ENCODE results near the gene KRIT1.
A peak's percentile ranks its signal among the peaks of the same experiment; 100 is the strongest.
"Not testable (repeated sequence)": the region's sequence is repeated elsewhere in the genome, so short reads cannot be mapped to it uniquely, and the experiment has no call there.

The KRIT1 gene

DNA sequence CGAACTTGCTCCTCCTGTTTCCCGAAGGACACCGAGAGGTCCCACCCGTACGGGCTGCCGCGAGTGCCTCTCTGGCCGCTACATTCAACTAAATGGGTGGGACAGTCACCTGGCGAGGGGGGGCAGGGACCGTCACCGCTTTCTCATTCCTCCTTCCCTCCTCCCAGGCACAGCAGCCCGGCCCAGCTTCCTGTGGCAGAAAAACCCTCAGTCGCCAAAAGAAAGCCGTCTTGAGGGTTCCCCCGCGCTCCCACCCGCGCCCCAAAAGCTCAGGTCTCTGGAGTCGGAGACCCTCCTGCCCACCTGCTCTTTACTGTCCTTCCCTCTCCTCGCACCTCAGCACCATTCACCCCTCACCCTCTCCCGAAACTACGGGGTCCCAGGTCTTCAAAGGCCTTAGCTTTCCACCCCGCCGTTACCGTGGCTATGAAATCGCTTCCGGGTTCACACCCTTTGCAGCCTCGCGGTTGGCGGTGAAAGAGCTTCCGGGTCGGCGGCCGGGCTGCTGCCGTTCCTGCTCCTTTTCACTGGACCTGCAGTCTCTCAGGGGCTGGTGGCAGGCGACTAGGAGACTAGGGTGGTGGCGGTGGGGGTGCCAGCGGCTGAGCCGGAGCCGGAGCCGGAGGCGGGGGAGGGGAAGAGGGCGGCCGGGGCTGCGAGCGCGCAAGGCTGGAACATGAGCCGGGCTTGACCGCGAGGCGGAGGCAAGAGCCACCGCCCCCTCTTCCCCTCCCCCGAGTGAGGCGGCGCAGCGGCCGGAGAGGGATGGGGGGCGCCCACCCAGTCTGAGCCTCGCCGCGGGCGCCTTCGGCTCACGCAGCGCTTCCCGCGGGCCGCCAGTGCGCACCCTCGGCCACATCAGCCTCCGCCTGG, at the start of gene KRIT1, which contains the start of gene ANKIB1:
TSS of gene KRIT1 (minus strand) at position 428 of the 873 bp plus-strand sequence. CDS start 3,779 bp downstream, outside the sequence.
TSS of gene ANKIB1 (plus strand) at position 488 of the 873 bp plus-strand sequence. CDS start 49,005 bp downstream, outside the sequence.
- peak; percentile 92 for DNase-seq

- DNase-seq = no peak
These were observed 49.7 kb upstream of the KRIT1 start for GRCh38 chr7:92295391-92295790.

DNA sequence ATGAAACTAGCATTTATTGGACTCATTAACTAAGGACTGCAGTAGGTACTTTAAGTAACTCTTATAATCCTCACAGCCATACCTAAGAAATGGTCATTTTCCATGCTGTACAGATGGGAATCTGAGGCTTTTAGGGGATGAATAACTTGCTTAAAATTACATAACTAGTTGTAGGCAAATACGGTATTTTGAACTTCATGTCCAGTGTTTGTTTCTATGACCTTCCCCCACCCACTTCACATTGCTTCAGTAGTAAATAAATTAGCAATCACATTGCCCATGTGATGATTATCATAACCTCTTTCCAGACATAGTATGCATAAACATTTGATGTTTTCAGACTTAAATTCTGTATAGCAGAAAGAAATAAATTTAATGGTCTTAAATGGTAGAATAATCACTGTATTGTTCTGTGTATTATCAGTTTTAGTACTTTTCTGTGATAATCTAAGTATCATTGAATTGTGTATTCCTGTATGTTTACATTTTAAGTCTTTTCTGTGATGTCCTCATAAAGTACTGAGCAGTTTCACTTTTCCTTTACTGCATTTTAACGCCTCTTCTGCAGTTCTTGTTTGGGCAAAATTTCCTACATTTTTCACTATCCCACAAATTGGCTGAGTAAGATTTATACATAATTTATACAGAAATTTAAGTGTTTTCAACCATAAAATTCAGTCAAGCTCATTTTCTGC, 48.3 kb upstream of the KRIT1 start:
- DNase-seq = no peak

DNA sequence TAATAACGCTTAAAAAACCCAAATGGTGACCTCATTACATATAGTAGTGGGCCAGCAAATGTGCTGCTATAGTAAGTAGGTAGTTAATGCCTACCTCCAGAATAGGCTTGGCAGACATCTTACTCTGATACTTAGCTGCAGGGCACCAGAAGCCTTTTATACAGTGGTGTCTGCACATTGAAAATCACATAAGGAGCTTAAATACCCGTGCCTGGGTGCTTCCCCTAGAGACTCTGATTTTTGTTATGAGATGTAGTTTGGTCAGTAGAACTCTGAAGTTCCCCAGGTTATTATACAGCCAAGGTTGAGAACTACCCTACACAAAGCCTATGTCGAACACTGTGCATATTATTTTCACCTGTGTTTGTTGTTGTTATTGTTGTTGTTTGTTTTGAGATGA, 47.3 kb upstream of the KRIT1 start:
- DNase-seq = no peak

DNA sequence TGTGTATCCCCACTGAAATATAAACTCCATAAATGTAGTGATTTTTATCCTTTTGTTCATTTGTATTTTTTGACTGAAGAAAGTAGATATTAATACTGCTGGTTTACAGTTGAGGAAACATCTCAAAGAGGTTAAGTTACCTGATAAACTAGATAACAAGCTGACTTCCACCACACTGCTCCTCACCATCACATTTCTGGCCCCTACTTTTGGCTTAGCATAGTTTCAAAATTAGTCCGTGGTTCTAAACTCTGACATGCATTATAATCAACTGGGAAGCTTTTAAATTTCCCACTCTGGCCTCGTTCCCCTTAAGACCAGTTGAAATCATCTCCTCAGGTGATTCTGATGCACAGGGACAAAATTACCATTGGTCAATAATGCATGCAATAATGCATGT, 43.6 kb upstream of the KRIT1 start:
- DNase-seq = no peak

- no peak for DNase-seq
These were observed 37.2 kb upstream of the KRIT1 start for GRCh38 chr7:92282930-92283329.

- no peak for DNase-seq
These were observed 36.6 kb upstream of the KRIT1 start for GRCh38 chr7:92282221-92282814.

GRCh38 chr7:92281031-92281430, 35.3 kb upstream of the KRIT1 start:
- no peak for DNase-seq

DNA sequence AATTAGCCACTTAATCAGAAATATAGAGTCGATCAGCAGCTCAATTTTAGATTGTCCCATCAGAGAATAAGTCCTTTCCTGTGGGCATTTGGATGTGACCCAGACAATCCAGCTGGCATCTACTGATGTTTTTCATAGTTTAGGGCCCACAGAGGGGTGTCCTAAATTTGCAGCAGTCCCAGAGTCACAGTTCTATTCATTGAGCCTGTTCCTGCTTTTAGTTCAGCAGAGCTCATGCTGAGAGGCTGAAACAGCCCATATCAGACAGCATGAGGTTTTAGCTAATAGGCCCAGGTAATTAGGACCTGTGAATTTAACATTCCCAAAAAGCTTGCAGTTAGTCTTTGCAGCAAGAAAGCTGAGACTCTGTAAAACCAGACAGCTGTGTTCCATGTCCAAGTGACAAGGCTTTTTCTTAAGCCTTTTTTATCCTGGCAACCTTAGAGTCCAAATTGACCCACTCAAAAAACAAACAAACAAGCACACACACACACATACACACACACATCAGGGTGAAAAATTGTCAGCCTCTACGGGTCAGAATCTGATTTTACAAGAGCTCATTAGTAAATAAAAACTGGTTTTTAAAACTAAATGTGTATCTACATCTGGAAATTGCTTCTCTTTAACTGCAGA, 33.8 kb upstream of the KRIT1 start:
- no peak for DNase-seq

DNA sequence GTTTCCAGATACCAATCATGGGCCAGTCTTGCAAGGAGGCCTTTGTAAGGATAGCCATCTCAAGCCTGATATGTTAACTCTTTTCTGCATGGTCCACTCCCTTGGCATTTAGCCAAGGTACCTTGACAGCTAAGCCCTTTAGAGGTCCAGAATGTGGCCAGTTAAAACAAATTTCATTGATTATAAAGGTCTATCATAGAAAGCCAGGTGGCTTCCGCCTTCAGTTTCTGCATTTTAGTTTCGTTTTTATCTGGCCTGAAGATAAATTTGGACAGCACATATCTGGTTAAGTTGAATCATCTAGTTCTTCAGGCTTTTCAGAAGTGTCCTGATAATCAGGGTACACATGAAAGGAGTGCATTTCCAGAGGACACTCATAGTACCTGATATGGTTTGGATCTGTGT, 30.7 kb upstream of the KRIT1 start:
- no peak for DNase-seq

DNA sequence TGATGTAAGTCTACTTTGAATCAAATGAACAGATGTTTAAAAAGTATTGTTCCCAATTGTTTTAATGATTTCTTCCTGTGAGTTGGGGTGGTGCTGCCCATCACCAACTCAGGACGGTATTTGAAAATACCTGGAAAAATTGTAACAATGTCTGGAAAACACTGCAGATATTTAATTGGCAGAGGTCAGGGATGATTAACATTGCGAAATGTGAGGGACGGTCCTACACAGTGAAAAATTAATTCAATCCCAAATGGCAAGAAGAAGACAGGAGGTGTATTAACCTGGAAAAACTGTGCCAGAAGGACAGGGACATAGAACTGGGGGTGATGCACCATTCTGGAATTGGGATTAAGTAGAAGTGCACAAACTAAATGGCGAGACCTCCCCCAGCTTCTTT, 29.6 kb upstream of the KRIT1 start:
- DNase-seq = no peak

- no peak for DNase-seq
These were observed 23.2 kb upstream of the KRIT1 start for GRCh38 chr7:92268921-92269320.

- DNase-seq = no peak
These were observed 20.9 kb upstream of the KRIT1 start for GRCh38 chr7:92266415-92267241.

DNA sequence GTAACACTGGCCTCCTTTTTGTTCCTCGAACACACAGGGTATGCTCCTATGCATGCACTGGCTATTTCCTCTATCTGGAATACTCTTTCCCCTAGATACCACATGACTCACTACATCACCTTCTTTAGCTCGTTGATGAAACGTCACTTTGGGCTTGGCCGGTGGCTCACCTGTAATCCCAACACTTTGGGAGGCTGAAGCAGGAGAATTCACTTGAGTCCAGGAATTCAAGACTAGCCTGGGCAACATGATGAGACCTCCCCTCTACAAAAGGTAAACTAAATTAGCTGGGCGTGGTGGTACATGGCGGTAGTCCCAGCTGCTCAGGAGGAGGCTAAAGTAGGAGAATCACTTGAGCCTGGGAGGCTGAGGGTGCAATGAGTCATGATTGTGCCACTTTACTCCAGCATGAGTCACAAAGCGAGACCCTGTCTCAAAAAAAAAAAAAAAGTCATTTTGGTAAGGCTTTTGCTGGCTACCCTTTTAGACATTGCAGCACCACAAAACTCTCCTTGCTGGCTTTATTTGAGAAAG, 14.6 kb upstream of the KRIT1 start:
- DNase-seq = no peak

- no peak for DNase-seq
These were observed 14.0 kb upstream of the KRIT1 start for GRCh38 chr7:92259610-92260247.

- no peak for DNase-seq
These were observed 13.3 kb upstream of the KRIT1 start for GRCh38 chr7:92259062-92259461.

GRCh38 chr7:92255308-92255707, 9.6 kb upstream of the KRIT1 start:
- DNase-seq = no peak

GRCh38 chr7:92254800-92255199, 9.1 kb upstream of the KRIT1 start:
- DNase-seq = not testable (repeated sequence)

DNA sequence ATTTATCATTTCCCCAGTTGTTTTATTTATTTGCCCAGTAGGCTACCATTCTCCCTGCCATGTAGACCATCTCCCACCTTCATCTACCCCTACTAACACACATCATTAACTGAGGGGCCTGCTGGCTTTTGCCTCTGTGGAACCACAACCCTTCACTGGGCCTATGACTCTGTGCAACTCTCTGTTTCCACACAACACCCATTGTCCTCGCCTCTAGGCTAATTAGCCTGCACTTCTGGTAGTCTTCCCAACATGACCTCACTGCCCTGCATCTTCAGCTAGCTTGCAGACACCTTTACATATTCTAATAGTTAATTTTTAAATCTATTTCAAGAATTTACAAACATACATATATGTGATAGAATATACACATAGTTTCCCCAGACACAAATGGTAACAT, 7.5 kb upstream of the KRIT1 start:
- DNase-seq = no peak

- DNase-seq = no peak
These were observed 5.5 kb upstream of the KRIT1 start for GRCh38 chr7:92251181-92251580.

DNA sequence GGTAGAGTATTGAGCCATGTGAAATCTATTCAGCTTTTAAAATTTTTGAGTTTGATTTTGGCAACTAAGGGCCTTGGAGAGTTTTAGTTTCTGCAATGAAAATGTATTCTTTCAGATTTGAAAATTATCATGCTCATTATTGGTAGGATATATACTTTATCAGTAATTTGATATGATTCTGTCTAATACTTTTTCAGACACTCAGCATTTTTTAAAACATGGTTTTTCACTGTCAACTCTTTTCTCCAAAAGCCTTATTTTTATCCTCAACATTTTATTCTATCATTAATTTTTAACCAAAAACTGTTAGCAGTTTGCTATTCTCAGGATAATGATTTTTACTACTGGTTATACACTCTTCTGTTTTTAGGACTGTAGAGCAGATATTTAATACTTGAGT, 4.9 kb upstream of the KRIT1 start:
- no peak for DNase-seq
